ENCODE data around the gene ATP6V0C. TPM values are rescaled to one million over a fixed set of nuclear protein-coding genes. Genes with fewer than 3 reads are reported as not detected.
"Not testable (repeated sequence)": the region's sequence is repeated elsewhere in the genome, so short reads cannot be mapped to it uniquely, and the experiment has no call there.

The ATP6V0C gene
- total and polyA plus RNA-seq, 2 of the 8 experiments (the other 6 are each of a cell fraction or from before 2014, with no cell fraction given) = 125 to 176 TPM

GRCh38 chr16:2543771-2544170, 30.0 kb downstream of the ATP6V0C start:
- not testable (repeated sequence) for H3K18ac ChIP-seq (ENCODE audit: extremely low read depth, low read length); H4K91ac ChIP-seq (replicated peaks; ENCODE audit: insufficient read length, low read length); DNase-seq (ENCODE audit: low read depth in 1 of 2, low spot score in 2 of 2); H3K23me2 ChIP-seq (ENCODE audit: low read depth, low read length); H2BK20ac ChIP-seq (ENCODE audit: low read length); H3K36me3 ChIP-seq (ENCODE audit: control insufficient read depth in 2 of 4, insufficient read depth in 4 of 4, low read length in 3 of 4); H3K9me3 ChIP-seq (ENCODE audit: insufficient read depth in 2 of 2, low read depth in 1 of 2, low read length in 1 of 2); H3K9ac ChIP-seq (replicated peaks in 1 of 4; ENCODE audit: extremely low read depth in 1 of 4, low read depth in 3 of 4, low read length in 3 of 4); H2AFZ ChIP-seq (ENCODE audit: low read length); H3K4me2 ChIP-seq (ENCODE audit: insufficient read depth in 1 of 2, low read depth in 2 of 2, low read length in 2 of 2); H4K20me1 ChIP-seq (replicated peaks in 1 of 2; ENCODE audit: control insufficient read depth in 1 of 2, insufficient read depth in 2 of 2, low read length in 2 of 2); FAIRE-seq; H3K4me3 ChIP-seq (ENCODE audit: extremely low read depth in 1 of 4, insufficient read depth in 2 of 4, low read depth in 3 of 4, low read length in 4 of 4); H2BK12ac ChIP-seq (ENCODE audit: low read depth, low read length); H3K27ac ChIP-seq (ENCODE audit: low read depth, low read length); H2BK5ac ChIP-seq (ENCODE audit: low read depth, low read length); H3K14ac ChIP-seq (ENCODE audit: insufficient read length); H2AK5ac ChIP-seq (ENCODE audit: low read depth, low read length); H4K5ac ChIP-seq (ENCODE audit: insufficient read length, low read depth, low read length); H2BK15ac ChIP-seq (ENCODE audit: low read length); H3K23ac ChIP-seq (ENCODE audit: insufficient read length); H3K4me1 ChIP-seq (replicated peaks in 1 of 4; ENCODE audit: control insufficient read depth in 3 of 4, insufficient read depth in 4 of 4, low read length in 3 of 4); H3K27me3 ChIP-seq (replicated peaks in 1 of 4; ENCODE audit: control insufficient read depth in 3 of 4, extremely low read depth in 1 of 4, insufficient read depth in 3 of 4, low read length in 3 of 4); H3K4ac ChIP-seq (replicated peaks; ENCODE audit: insufficient read length, low read depth, low read length); H3K56ac ChIP-seq (replicated peaks; ENCODE audit: insufficient read length, low read depth, low read length); H4K8ac ChIP-seq (ENCODE audit: extremely low read depth, insufficient read depth, low read length); H2BK120ac ChIP-seq (replicated peaks; ENCODE audit: low read depth, low read length); H3K79me1 ChIP-seq (ENCODE audit: low read depth, low read length)
- peaks cover 0 to 45% of the 10 kb centered on the region in 2 experiments; a peak in 2 of 4 replicates for H3K79me2 ChIP-seq (ENCODE audit: control insufficient read depth in 1 of 2, insufficient read depth in 2 of 2, low read length in 2 of 2)
- WGBS, 2 experiments (ENCODE audit: extremely low coverage in 1 of 2, insufficient coverage in 1 of 2, insufficient read length in 1 of 2, insufficient replicate concordance in 2 of 2, low coverage in 1 of 2, low lambda C conversion rate in 2 of 2, missing lambda C conversion rate in 1 of 2) = 83% methylated on average over 11 of the region's 14 CpGs; no CpG with 5 or more reads in 1 of the 2 experiments
- ChIA-PET POLR2A (ENCODE audit: partially characterized antibody) (interaction anchor here (0.6 to 1.4 kb wide), 2 partner anchors 11 to 399 kb away, joined by 3 to 4 read pairs; no protein-coding TSS in a partner anchor), CTCF (ENCODE audit: partially characterized antibody) (interaction anchor here (0.7 to 1.0 kb wide), 2 partner anchors 24 to 52 kb away, joined by 3 read pairs; partner anchors contain the start of gene AMDHD2)

GRCh38 chr16:2550283-2550878, 36.6 kb downstream of the ATP6V0C start:
- H2BK12ac ChIP-seq (ENCODE audit: low read depth, low read length); FAIRE-seq; CTCF ChIA-PET (ENCODE audit: partially characterized antibody); H3K56ac ChIP-seq (replicated peaks; ENCODE audit: insufficient read length, low read depth, low read length); H2BK120ac ChIP-seq (replicated peaks; ENCODE audit: low read depth, low read length); H2BK20ac ChIP-seq (ENCODE audit: low read length); H4K20me1 ChIP-seq (replicated peaks in 1 of 2; ENCODE audit: control insufficient read depth in 1 of 2, insufficient read depth in 2 of 2, low read length in 2 of 2); H2BK5ac ChIP-seq (ENCODE audit: low read depth, low read length); H3K36me3 ChIP-seq (ENCODE audit: control insufficient read depth in 2 of 4, insufficient read depth in 4 of 4, low read length in 3 of 4); H4K91ac ChIP-seq (replicated peaks; ENCODE audit: insufficient read length, low read length); H3K9ac ChIP-seq (replicated peaks in 1 of 4; ENCODE audit: extremely low read depth in 1 of 4, low read depth in 3 of 4, low read length in 3 of 4); H4K5ac ChIP-seq (ENCODE audit: insufficient read length, low read depth, low read length); H3K14ac ChIP-seq (ENCODE audit: insufficient read length); H3K9me3 ChIP-seq (ENCODE audit: insufficient read depth in 2 of 2, low read depth in 1 of 2, low read length in 1 of 2); H2AFZ ChIP-seq (ENCODE audit: low read length); H3K23ac ChIP-seq (ENCODE audit: insufficient read length); H3K4me1 ChIP-seq (replicated peaks in 1 of 4; ENCODE audit: control insufficient read depth in 3 of 4, insufficient read depth in 4 of 4, low read length in 3 of 4); H3K27ac ChIP-seq (ENCODE audit: low read depth, low read length); H4K8ac ChIP-seq (ENCODE audit: extremely low read depth, insufficient read depth, low read length); H3K4me2 ChIP-seq (ENCODE audit: insufficient read depth in 1 of 2, low read depth in 2 of 2, low read length in 2 of 2); H3K27me3 ChIP-seq (replicated peaks in 1 of 4; ENCODE audit: control insufficient read depth in 3 of 4, extremely low read depth in 1 of 4, insufficient read depth in 3 of 4, low read length in 3 of 4); H3K23me2 ChIP-seq (ENCODE audit: low read depth, low read length); DNase-seq (ENCODE audit: low read depth in 1 of 2, low spot score in 2 of 2); H2BK15ac ChIP-seq (ENCODE audit: low read length); H3K79me1 ChIP-seq (ENCODE audit: low read depth, low read length); H3K4ac ChIP-seq (replicated peaks; ENCODE audit: insufficient read length, low read depth, low read length); H2AK5ac ChIP-seq (ENCODE audit: low read depth, low read length); POLR2A ChIA-PET (ENCODE audit: partially characterized antibody); H3K18ac ChIP-seq (ENCODE audit: extremely low read depth, low read length); H3K4me3 ChIP-seq (ENCODE audit: extremely low read depth in 1 of 4, insufficient read depth in 2 of 4, low read depth in 3 of 4, low read length in 4 of 4): not testable (repeated sequence)
- peaks cover 0 to 14% of the 10 kb centered on the region in 2 experiments; a peak in 2 of 4 replicates for H3K79me2 ChIP-seq (ENCODE audit: control insufficient read depth in 1 of 2, insufficient read depth in 2 of 2, low read length in 2 of 2)
- WGBS, 2 experiments (ENCODE audit: extremely low coverage in 1 of 2, insufficient coverage in 1 of 2, insufficient read length in 1 of 2, insufficient replicate concordance in 2 of 2, low coverage in 1 of 2, low lambda C conversion rate in 2 of 2, missing lambda C conversion rate in 1 of 2) = no CpG with 5 or more reads among the region's 14 CpGs

Measured in H1 (cell line).